ENCODE data around the gene ADAM12. TPM values are rescaled to one million over a fixed set of nuclear protein-coding genes. Genes with fewer than 3 reads are reported as not detected.

Gene ADAM12
- total RNA-seq, 2 donors from 2014 or later, result 0.63 to 1.0 TPM

DNA sequence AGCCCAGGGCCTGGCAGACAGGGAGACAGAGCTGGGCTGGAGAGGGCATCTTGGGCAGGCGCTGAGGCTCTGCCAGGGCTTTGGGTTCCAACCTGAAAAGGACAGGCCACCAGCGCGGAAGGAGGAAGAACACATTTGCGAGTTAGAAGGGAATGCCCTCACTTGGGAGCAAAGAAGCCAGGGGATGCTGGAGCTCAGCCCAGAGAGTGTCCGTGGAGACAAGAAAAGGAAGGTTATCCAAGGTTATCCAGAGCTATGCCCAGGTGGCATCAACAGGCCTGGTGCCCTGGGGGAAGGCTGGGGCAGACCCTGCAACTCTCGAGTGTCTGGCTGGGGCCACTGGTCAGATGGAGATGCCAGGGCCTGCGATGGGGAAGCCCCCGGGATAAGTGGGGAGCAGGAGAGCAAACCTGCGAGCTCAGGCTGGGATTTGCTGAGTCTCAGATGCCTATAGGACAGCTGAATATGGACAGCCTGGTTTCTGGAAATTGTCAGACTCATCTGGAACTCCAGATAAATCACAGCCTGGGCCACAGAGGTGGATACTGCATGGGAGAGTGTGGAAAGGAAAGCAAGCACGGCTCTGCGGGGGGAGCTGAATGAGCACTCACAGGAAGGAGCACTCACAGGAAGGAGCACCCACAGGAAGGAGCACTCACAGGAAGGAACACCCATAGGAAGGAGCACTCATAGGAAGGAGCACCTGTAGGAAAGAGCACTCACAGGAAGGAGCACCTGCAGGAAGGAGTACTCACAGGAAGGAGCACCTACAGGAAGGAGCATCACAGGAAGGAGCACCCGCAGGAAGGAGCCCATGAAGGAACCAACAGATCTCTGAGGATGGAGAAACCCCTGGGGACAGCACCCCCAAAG is 152.1 kb downstream of the ADAM12 start:
- H3K4me1 Mint-ChIP-seq (ENCODE audit: low read depth), result no peaks in the 10 kb centered on the region
- H3K4me3 Mint-ChIP-seq, result no peak overlapping the region
- peaks cover 1 to 2% of the 10 kb centered on the region in 2 donors for H3K36me3 Mint-ChIP-seq (ENCODE audit: insufficient read depth in 2 of 2)
- H3K27me3 Mint-ChIP-seq (ENCODE audit: low read depth), result no peaks in the 10 kb centered on the region
- peaks cover 5 to 8% of the 10 kb centered on the region in 2 donors for H3K9me3 Mint-ChIP-seq
- DNase-seq (no peak), ATAC-seq (replicated peaks in 1 of 2) (no peak)
- H3K27ac Mint-ChIP-seq, result peak overlapping the region; percentile 8

DNA sequence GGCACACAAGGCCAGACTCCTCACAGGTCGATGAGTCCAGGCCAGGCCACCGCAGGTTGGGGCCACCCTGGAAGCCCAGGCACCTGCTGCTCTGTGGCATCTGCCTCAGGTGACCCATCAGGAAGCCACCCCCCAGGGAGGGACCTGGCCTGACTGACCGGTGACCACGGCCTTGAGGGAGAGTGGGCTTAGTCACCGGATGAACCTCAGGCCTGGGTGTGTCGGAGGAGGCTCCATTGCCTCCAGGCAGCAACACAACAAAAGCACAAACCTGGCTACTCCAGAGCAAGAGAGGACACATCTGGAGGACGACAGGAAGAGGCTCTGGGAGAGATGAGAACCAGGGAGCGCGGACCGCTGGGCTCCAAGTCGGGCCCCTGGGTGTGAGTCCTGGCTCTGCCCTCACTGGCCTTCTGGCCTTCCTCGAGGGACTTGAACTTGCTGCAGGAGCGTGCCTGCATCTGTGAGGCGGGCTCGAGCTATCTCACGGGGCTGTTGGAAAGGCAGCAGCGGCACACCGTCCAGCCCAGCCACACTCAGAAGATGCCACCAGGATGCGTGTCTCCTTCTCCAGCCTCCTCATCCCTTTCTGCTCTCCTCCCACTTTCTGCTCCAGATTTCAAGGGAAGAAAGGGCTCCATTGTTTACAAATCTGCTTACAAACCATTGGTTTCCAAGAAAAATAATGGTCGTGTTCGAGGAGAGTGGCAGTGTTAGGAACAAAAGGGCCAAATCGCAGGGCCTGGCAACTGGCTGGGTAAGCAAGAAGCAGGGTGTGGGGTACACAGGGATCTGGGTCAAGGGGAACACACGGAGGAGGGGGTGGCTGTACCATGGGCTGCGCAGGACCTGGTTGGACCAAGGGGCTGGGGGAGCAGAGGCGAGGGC is 152.9 kb downstream of the ADAM12 start:
- no peaks in the 10 kb centered on the region for H3K4me1 Mint-ChIP-seq (ENCODE audit: low read depth)
- no peak overlapping the region for H3K4me3 Mint-ChIP-seq
- no peak overlapping the region for H3K27ac Mint-ChIP-seq
- no peak for ATAC-seq (replicated peaks in 1 of 2)
- H3K27me3 Mint-ChIP-seq (ENCODE audit: low read depth), result no peaks in the 10 kb centered on the region
- peaks cover 5 to 8% of the 10 kb centered on the region in 2 donors for H3K9me3 Mint-ChIP-seq
- DNase-seq, result no peak
- peaks cover 1 to 2% of the 10 kb centered on the region in 2 donors for H3K36me3 Mint-ChIP-seq (ENCODE audit: insufficient read depth in 2 of 2)

DNA sequence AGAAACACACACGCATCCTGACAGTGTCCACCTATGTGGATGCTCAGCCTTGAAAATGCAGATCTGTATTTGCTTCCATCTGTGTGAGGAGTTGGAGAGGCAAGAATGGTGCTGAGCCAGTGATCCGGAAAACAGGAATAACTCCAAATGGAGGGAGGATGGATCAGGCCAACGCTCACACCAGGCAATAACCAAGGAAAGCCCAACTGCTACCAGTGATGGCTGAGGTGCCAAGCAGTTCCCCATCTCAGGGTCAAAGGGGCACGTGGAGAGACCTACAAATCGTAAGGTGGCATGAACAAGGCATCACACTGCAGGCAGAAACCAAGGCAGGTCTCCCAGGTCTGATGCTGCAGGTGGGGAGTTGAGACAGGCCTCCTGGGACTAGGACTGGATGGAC is 153.6 kb downstream of the ADAM12 start:
- no peak for DNase-seq
- no peak for ATAC-seq (replicated peaks in 1 of 2)
- H3K27ac Mint-ChIP-seq, result no peak overlapping the region
- peaks cover 1 to 2% of the 10 kb centered on the region in 2 donors for H3K36me3 Mint-ChIP-seq (ENCODE audit: insufficient read depth in 2 of 2)
- no peaks in the 10 kb centered on the region for H3K27me3 Mint-ChIP-seq (ENCODE audit: low read depth)
- peaks cover 5 to 8% of the 10 kb centered on the region in 2 donors for H3K9me3 Mint-ChIP-seq
- no peaks in the 10 kb centered on the region for H3K4me1 Mint-ChIP-seq (ENCODE audit: low read depth)
- no peak overlapping the region for H3K4me3 Mint-ChIP-seq

DNA sequence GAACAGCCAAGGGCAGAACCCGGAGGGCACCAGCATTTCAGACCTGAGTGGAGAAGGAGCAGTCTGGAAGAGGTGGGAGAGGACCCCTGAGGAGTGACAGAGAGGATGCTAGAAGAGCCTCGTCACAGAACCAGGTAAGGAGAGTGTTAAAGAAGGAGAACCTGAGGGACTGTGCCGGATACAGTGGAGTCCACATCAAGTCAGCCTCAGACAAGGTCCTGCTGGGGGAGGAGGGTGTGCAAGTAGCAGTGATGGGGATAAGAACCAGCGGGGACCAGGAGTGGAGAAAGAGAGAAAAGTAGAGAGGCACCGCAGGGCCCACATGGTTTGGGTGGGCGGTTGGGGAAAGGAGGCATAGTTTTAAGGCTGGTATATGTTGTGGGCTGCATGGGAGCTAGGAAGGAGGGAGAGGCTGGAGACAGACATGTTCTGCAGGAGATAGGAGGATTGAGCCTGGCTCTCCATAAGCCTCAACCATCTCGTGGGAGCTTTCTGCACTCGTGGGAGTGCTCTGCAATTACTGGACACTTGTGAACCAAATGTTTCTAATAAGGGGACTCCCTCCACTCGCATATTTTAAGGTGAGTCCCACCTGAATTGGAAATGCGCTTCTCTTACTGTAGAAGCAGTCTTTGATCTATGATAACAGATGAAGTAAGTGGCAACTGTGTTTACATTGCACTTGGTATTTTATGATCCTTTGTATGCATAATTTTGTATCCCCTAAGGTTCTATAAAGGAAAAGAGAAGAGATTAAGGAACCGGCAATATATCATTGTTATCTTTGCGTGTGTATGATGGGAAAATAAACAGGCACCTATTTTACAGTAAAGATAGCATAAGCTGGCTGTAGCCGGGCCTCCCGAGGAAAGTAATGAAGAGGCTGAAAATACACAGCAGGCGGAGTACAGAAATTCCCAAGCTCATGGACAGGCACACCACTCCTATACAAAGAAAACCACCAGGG is 154.8 kb downstream of the ADAM12 start:
- Mint-ChIP-seq H3K9me3 (peaks cover 5 to 8% of the 10 kb centered on the region in 2 donors), H3K4me1 (ENCODE audit: low read depth) (no peaks in the 10 kb centered on the region), H3K27me3 (ENCODE audit: low read depth) (no peaks in the 10 kb centered on the region), H3K36me3 (ENCODE audit: insufficient read depth in 2 of 2) (peaks cover 1 to 2% of the 10 kb centered on the region in 2 donors), H3K27ac (no peak overlapping the region), H3K4me3 (no peak overlapping the region)
- DNase-seq (no peak), ATAC-seq (replicated peaks in 1 of 2) (no peak)

DNA sequence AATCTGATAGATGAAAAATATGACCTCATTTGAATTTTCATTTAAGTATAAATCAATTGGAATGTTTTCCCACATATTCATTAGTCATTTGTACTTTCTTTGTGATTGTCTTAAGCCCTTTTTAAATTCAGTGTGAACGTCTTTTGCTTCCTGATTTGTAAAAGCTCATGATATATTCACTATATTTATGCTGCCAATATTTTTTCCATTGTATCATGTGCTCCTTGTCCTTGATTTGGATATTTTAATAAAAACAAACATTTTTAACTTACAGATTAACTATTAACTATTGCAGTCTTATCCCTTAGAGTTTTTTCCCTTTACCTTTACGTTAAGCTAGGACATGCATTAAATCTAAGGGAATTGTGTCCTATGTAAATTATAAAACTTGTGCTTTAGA is 157.7 kb downstream of the ADAM12 start:
- peaks cover 0 to 2% of the 10 kb centered on the region in 2 donors for H3K36me3 Mint-ChIP-seq (ENCODE audit: insufficient read depth in 2 of 2)
- no peak overlapping the region for H3K27ac Mint-ChIP-seq
- no peaks in the 10 kb centered on the region for H3K4me1 Mint-ChIP-seq (ENCODE audit: low read depth)
- no peak for ATAC-seq (replicated peaks in 1 of 2)
- H3K4me3 Mint-ChIP-seq, result no peak overlapping the region
- peaks cover 0 to 1% of the 10 kb centered on the region in 2 donors for H3K9me3 Mint-ChIP-seq
- no peaks in the 10 kb centered on the region for H3K27me3 Mint-ChIP-seq (ENCODE audit: low read depth)
- DNase-seq, result no peak

DNA sequence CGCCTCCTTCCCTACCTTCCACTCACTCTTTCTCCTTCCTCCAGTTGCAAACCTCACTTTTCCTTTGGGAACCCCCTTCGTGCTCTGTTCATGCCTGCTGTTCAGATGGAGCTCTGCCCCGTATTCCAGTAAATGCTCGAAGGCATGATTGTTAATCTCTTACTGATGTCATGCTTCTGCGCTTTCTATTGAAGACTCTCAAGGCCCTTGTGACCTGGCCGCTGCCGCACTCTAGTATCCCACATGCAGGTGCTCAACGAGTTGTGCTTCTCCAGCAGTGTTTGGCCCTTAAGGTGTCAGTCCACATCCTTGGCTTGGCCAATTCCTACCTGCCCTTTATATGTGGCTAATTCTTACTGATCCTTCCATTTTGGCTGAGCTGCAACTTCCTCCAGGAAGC is 158.6 kb downstream of the ADAM12 start:
- Mint-ChIP-seq H3K4me3 (no peak overlapping the region), H3K4me1 (ENCODE audit: low read depth) (no peaks in the 10 kb centered on the region), H3K9me3 (no peaks in the 10 kb centered on the region), H3K27ac (no peak overlapping the region), H3K36me3 (ENCODE audit: insufficient read depth in 2 of 2) (peaks cover 0 to 2% of the 10 kb centered on the region in 2 donors), H3K27me3 (ENCODE audit: low read depth) (no peaks in the 10 kb centered on the region)
- no peak for DNase-seq
- no peak for ATAC-seq (replicated peaks in 1 of 2)

DNA sequence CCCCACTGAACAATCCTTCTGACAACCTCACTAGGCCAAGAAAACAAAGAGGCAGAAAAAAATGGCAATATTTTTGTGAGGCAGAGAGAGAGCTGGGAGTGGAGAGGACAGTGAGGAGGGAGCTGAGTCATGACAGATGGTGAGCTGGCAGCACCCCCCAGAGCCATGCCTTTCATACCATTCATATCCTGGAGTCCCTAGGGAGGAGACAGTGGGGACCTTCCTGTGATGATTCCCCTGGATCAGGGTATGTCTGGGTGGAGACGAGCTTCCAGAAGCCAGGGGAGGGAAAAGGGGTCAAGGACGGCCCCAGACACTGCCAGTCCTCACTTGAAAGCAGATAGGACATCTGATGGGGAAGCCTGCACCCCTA is 160.5 kb downstream of the ADAM12 start:
- Mint-ChIP-seq H3K9me3 (no peaks in the 10 kb centered on the region), H3K4me3 (no peak overlapping the region), H3K27me3 (ENCODE audit: low read depth) (no peaks in the 10 kb centered on the region), H3K36me3 (ENCODE audit: insufficient read depth in 2 of 2) (no peaks in the 10 kb centered on the region), H3K4me1 (ENCODE audit: low read depth) (no peaks in the 10 kb centered on the region), H3K27ac (no peak overlapping the region)
- ATAC-seq (replicated peaks in 1 of 2), result no peak
- no peak for DNase-seq

DNA sequence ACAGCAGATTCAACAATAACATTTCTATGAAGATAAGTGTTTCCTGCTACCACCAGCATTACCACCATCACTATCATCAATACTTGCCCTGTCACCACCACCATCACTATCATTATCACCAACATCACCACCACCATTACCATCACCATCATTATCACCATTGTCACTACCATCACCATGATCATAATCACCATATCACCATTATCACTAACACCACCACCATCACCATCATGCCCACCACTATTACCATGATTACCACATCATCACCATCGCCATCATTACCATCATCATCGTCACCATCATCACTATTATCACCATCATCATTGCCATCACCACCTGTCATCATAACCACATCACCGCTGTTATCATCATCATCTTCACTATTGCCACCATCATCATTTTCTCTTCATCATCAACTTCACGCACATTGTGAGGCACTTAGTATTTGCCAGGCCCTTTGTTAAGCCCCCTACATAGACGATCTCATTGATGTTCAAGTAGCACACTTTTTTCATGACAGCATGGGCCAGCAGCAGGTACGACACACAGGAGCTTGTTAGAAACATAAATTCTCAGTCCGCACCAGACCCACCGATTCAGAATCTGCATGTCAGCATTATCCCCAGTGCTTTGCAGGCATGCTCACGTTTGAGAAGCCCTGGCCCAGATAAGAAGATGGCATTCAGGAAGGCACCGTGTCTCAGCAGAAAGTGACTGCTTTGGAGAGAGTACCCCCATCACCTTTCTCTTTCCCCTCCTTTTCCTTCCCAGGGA is 161.1 kb downstream of the ADAM12 start:
- Mint-ChIP-seq H3K9me3 (no peaks in the 10 kb centered on the region), H3K4me3 (no peak overlapping the region), H3K36me3 (ENCODE audit: insufficient read depth in 2 of 2) (no peaks in the 10 kb centered on the region), H3K4me1 (ENCODE audit: low read depth) (no peaks in the 10 kb centered on the region), H3K27ac (no peak overlapping the region), H3K27me3 (ENCODE audit: low read depth) (no peaks in the 10 kb centered on the region)
- DNase-seq (no peak), ATAC-seq (replicated peaks in 1 of 2) (no peak)

DNA sequence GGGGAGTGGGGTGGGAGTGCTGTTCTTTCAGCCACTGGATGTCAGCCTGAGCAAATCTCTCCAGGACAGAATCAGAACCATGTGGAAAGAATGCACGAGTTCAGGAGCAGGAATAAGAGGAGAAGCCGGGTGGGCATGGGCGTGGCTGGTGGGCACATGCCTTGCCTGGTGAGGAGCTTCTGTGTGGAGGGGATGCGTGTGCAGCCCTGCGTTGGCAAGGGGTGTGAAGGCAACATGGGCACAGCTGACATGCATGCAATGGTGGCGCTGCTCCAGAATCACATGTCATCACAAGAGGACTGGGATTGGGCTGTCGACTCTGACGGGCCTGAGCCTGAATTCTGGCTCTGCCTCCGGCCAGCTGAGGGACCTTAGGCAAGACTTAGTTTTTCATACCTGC is 162.1 kb downstream of the ADAM12 start:
- H3K27ac Mint-ChIP-seq, result no peak overlapping the region
- DNase-seq (no peak), ATAC-seq (replicated peaks in 1 of 2) (no peak)
- no peaks in the 10 kb centered on the region for H3K36me3 Mint-ChIP-seq (ENCODE audit: insufficient read depth in 2 of 2)
- H3K4me3 Mint-ChIP-seq, result no peak overlapping the region
- H3K4me1 Mint-ChIP-seq (ENCODE audit: low read depth), result no peaks in the 10 kb centered on the region
- no peaks in the 10 kb centered on the region for H3K9me3 Mint-ChIP-seq
- no peaks in the 10 kb centered on the region for H3K27me3 Mint-ChIP-seq (ENCODE audit: low read depth)

DNA sequence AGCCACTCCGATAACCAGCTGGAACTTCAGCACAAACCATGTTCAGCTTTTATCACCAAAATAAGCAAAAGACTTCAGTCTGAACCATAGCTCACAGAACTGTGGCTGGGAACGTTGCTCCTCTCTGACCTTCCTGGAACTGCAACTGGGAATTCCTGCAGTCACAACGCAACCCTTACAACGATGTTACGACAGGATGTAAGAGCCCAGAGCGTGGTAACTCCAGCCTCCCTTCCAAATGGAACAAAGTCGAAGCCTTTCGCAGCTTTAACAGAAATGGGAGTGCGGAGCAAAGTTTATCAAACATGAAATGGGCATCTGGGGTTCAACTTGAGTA is 162.6 kb downstream of the ADAM12 start:
- H3K9me3 Mint-ChIP-seq, result peaks cover 0 to 1% of the 10 kb centered on the region in 2 donors
- ATAC-seq (replicated peaks in 1 of 2), result no peak
- no peak overlapping the region for H3K27ac Mint-ChIP-seq
- H3K27me3 Mint-ChIP-seq (ENCODE audit: low read depth), result no peaks in the 10 kb centered on the region
- no peak for DNase-seq
- H3K4me3 Mint-ChIP-seq, result no peak overlapping the region
- no peaks in the 10 kb centered on the region for H3K4me1 Mint-ChIP-seq (ENCODE audit: low read depth)
- H3K36me3 Mint-ChIP-seq (ENCODE audit: insufficient read depth in 2 of 2), result no peaks in the 10 kb centered on the region

DNA sequence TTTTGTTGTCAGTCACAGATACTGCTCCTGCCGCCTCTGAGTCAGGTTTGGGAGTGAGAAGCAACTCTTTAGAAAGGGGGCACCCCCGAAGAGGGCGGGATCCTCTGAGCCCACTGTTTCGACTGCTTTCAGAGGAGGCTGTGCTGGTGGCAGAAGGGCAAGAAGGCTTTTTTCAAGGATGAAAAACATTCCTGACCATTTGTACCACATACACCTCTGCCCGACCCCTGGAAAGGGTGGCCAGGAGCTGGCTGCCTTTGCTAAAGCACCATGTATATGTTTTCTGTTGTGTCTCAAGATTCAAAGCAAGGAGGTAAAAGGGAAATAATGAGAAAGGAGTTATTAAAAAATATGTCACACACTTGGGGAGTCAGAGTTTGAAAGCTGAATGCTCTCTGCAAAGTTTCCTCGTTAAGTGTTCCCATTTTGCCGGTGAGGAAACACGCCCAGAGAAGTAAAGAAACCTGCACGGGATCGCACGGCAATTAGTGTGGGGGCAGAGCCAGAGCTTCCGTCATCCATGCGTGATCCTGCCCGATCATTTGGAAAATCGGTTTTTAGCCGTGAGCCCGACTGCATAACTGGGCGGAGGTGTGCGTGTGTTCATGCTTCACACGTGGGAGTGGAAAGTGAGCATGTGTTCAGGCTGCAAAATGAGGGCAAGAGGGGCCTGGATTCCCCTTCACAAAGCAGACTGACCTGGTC is 163.2 kb downstream of the ADAM12 start:
- Mint-ChIP-seq H3K9me3 (peaks cover 0 to 1% of the 10 kb centered on the region in 2 donors), H3K27ac (no peak overlapping the region), H3K27me3 (ENCODE audit: low read depth) (no peaks in the 10 kb centered on the region), H3K4me1 (ENCODE audit: low read depth) (no peaks in the 10 kb centered on the region), H3K4me3 (no peak overlapping the region), H3K36me3 (ENCODE audit: insufficient read depth in 2 of 2) (no peaks in the 10 kb centered on the region)
- ATAC-seq (replicated peaks in 1 of 2), result no peak
- DNase-seq, result no peak

Data from activated T-cell treated with anti-CD3 and anti-CD28 coated beads, Interleukin-2, amount 50 U/mL, for 72 hours (primary cell).